Measurements from ENCODE around the gene CEPT1.

CEPT1 gene

GRCh38 chr1:111202366-111202706 is 62.3 kb downstream of the CEPT1 start:
- TF ChIP-seq CTCF (IDR thresholded peaks at IDR 0.05; ENCODE audit: low read depth, low read length): no peak
- H3K4me3 ChIP-seq (ENCODE audit: low read depth, low read length): no peak overlapping the region
- no peak for DNase-seq (ENCODE audit: low read depth, low spot score)
- in situ Hi-C loops (cut with HindIII; ENCODE audit: low sequenced_read_pairs): no loop called here

DNA sequence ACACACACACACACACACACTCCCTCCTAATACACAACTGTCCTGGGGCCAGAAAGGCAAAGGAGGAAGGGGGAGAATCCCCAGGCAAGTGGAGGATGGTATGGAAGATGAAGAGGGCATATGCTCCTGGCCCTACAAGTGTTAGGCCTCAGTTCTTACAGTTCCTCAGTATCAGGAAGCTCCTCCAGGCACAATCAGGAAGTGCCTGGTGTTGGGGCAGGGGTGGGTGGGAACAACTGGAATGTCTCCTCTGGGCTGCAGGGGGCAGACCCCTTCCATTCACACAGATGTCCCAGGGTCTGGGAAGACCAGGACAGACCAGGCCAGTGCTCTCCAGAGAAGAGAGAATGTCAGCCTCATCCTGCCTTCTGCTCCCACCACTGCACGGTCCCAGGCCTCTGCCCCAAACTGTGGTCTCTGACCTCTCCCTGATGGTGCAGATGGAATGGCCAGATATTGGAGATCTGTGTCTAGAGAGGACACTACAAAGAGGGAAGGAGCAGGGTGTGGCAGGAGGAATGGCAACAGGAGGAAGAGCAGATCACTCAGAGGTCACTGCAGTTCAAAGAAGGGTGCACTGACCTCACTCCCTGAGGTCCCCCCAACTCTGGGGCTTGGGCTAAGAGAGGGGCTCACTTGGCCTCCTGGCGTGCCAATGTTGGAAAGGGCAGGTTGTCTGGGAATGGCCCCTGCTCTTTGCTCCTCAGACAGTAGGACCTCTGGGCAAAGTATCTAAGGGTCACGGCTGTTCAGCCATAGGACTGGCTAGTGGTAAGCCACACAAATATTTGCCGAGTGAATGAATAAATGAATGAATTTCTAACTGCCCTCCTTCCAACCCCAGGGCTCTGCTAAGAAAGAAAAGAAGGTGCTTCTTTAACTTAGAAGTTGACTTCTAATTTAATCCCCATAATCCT is 62.9 kb downstream of the CEPT1 start:
- in situ Hi-C loops (cut with HindIII; ENCODE audit: low sequenced_read_pairs): no loop called here
- DNase-seq (ENCODE audit: low read depth, low spot score): no peak
- TF ChIP-seq CTCF (IDR thresholded peaks at IDR 0.05; ENCODE audit: low read depth, low read length): no peak
- no peak overlapping the region for H3K4me3 ChIP-seq (ENCODE audit: low read depth, low read length)

DNA sequence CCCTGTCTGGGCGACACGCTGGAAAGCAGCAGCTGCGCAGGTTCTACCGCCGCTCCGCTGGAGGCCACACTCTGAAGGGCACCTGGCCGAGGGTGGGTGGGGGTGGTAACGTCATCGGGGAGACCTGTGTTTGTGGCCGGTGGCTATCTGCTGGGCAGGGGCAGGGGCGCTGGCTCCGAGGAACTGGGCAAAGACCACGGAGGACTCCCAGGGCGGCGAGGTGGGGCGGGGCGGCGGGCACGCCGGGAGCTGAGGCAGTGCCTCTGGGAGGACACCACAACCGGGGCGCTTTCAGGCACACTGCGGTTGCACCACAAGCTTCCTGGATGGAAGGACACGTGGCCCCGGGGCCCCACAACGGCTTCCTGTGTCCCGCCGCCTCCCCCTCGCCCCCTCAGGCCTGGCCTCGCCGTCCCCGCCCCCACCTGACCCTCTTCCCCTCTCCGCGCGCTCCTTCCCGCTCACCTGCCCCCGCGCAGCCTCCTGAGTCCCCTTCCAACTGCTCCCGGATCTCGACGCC is 63.7 kb downstream of the CEPT1 start:
- H3K4me3 ChIP-seq (ENCODE audit: low read depth, low read length): peak overlapping the region; percentile 45
- no peak for DNase-seq (ENCODE audit: low read depth, low spot score)
- in situ Hi-C loops (cut with HindIII; ENCODE audit: low sequenced_read_pairs): no loop called here
- no peak for TF ChIP-seq CTCF (IDR thresholded peaks at IDR 0.05; ENCODE audit: low read depth, low read length)

DNA sequence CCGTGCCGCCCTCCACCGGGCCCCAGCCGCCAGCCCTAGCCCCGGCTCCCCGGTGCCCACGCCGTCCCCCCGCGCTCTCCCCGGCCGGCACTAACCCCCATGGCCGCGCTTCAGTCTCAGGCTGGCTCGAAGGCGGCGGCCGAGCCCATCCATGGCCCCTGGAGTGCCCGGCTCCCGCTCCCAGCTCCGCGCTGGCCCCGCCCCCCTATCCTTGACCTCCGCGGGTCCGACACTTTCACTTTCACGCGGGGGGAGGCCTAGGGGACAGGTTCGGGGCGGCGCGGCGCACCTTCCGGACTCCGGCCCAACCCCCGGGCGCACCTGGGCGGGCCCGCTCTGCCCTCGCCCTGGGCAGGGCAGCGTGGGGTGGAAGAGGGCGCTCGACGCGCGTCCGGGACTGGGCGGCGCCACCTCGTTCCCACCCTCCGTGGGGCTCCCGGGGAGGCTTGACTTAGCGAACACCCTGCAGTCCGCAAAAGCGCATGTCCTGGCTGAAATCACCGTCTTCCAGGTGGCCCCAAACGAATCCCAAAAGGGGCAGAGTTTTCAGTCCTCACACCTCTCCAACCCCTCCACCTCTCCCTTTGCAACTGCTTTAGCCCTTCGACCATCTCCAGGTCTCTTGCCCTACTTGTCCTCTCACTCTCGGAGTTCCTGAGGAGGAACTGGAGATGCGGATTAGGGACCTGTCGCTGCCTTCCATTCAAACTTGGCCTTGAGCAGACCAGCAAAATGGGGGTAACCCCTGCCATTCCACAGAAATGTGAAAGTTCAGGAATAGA is 64.4 kb downstream of the CEPT1 start:
- TF ChIP-seq CTCF (IDR thresholded peaks at IDR 0.05; ENCODE audit: low read depth, low read length): no peak
- in situ Hi-C loops (cut with HindIII; ENCODE audit: low sequenced_read_pairs): no loop called here
- peak overlapping the region; percentile 45 for H3K4me3 ChIP-seq (ENCODE audit: low read depth, low read length)
- no peak for DNase-seq (ENCODE audit: low read depth, low spot score)

- no peak for DNase-seq (ENCODE audit: low read depth, low spot score)
- H3K4me3 ChIP-seq (ENCODE audit: low read depth, low read length): no peak overlapping the region
- no peak for TF ChIP-seq CTCF (IDR thresholded peaks at IDR 0.05; ENCODE audit: low read depth, low read length)
- in situ Hi-C loops (cut with HindIII; ENCODE audit: low sequenced_read_pairs): no loop called here
Observed at GRCh38 chr1:111204983-111205713, 65.1 kb downstream of the CEPT1 start.

DNA sequence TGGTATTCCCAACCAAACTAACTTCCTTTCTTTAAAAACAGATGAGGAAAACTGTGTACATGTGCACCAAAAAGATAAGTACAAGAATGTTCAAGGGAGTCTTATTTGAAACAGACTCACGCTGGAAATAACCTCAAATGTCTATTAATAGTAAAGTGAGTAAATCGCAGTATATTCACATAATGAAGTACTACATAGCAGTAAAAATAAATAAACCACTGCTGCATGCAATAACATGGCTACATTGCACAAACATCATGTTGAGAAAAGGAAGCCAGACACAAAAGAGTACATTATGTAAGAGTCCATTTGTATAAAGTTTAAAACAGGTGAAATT is 65.7 kb downstream of the CEPT1 start:
- DNase-seq (ENCODE audit: low read depth, low spot score): no peak
- TF ChIP-seq CTCF (IDR thresholded peaks at IDR 0.05; ENCODE audit: low read depth, low read length): no peak
- no peak overlapping the region for H3K4me3 ChIP-seq (ENCODE audit: low read depth, low read length)
- in situ Hi-C loops (cut with HindIII; ENCODE audit: low sequenced_read_pairs): no loop called here

Measured in astrocyte of the spinal cord (primary cell).